IPS-11a (cell line): ENCODE data around the gene EWSR1.

Experiments
- H3K4me3 ChIP-seq: one replicate; pipeline ENCODE4 v1.5.1; 2013; ENCODE audit warnings: low read depth, low read length, control low read depth

The EWSR1 gene

DNA sequence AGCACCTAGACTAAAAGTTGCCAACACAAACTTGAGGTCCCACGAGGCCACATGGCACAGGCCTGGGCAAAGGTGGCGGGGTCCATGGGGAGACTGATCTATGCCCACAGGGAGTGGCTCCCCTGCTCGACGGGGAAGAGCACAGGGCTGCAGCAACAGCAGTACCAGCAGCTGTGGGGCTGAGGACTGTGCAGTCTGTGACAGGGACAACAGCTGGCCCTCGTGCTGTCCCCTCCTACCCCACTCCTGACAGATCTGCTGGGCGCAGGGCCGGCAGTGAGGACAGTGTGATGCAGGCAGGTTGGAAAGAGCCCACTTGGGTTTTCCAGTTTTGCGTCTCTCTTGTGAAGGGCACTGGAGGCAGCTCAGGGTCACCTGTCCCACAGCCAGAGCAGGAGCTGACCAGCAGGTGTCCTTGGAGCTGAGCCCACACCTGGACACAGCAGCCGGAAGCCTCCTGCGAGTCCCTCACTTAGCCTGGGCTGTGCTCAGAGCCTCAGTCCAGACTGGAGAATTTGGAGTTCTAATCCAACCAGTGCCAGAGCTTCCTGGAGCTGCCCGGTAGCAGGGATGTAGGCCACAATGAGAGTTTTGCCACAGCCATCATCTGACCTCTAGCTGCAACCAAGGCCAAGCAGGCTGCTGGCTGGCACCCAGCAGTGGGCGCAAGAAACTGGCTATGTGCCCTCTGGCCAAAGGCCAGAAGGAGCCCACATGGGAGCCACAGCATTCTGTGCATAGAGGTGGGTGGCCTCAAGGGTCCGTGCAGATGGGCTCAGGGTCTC, 34.8 kb downstream of the EWSR1 start:
- no peak overlapping the region for H3K4me3 ChIP-seq

GRCh38 chr22:29305836-29306174, 37.7 kb downstream of the EWSR1 start:
- H3K4me3 ChIP-seq: no peak overlapping the region

GRCh38 chr22:29306175-29306834, 38.2 kb downstream of the EWSR1 start, which contains the start of gene GAS2L1:
Gene GAS2L1 (plus strand): TSS chr22:29306650. CDS start chr22:29308106, 1,456 bp downstream.
- peak within 1 kb of the TSS; percentile 47 for H3K4me3 ChIP-seq

DNA sequence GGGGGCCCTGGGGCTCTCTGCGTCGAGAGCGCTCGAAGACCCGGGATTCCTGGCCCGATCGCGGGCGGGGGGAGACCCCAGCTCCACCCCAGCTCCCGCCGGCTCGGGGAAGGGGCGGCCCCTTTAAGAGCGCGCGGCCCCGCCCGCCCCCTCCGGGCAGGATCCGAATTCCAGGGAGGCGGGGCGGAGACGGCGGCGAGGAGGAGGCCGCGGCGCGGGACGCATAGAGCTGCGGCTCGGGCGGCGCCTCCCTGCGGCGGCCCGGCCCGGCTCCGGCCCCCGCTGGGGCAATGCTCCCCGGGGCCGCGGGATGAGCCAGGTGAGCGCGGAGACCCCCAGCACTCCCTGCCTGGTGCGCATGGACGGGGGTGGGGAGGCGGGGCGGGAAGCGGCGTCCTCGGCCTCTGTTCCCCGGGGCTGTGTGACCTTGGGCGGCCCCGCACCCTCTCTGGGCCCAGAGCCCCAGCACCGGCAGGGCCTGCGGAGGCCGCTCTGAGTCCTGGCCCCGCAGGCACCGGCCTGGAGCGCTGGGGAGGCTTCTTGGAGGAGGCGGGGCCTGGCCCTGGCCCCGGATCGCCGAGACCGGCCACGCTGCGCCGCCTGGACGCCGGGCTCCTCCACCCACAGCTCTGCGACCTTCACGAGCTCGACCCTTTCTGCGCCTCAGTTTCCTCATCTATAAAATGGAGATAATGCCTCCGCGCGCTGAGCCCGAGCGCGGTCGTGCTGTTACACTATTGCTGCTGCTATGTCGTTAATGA, 38.9 kb downstream of the EWSR1 start:
- peak overlapping the region; percentile 47 for H3K4me3 ChIP-seq

GRCh38 chr22:29307596-29308147, 39.6 kb downstream of the EWSR1 start:
- H3K4me3 ChIP-seq: peak overlapping the region; percentile 31

- no peak overlapping the region for H3K4me3 ChIP-seq
Observed at GRCh38 chr22:29308148-29308790, 40.2 kb downstream of the EWSR1 start.

GRCh38 chr22:29308791-29309262, 40.8 kb downstream of the EWSR1 start:
- no peak overlapping the region for H3K4me3 ChIP-seq

DNA sequence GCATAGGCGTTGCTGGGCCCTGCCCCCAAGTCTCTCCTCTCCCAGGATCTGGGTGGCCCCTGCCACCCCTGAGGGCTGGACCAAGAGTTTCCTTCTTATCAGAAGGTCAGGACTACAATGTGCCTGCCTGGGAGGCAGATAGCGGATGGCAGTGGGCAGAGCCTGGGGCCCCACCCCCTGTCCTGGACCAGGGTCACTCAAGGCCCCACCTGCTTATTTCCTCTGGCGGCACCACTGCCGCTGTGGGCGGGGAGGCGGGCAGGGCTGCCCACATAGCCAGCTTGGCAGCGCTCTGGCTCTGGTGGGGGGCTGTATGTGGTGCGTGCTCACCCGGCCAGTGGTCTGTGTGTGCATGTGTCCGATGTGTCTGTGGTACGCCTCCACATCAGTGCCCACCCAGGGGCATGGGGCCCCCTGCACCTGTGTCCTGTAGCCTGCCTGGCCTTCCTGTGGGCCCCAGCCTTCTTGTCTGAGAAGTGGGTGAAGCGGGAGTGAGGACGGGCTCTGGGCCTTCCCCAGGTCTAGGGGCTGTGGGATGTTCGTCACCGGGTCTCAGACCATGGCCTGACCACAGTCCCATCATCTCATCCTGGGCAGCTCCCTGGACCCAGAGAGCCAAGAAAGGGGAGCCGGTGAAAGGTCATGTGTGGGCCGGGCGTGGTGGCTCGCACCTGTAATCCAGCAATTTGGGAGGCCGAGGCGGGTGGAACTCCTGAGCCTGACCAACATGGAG, 41.4 kb downstream of the EWSR1 start:
- H3K4me3 ChIP-seq: no peak overlapping the region

GRCh38 chr22:29310065-29310862, 42.2 kb downstream of the EWSR1 start:
- H3K4me3 ChIP-seq: no peak overlapping the region

- H3K4me3 ChIP-seq: no peak overlapping the region
Observed at GRCh38 chr22:29310863-29311339, 42.8 kb downstream of the EWSR1 start.

DNA sequence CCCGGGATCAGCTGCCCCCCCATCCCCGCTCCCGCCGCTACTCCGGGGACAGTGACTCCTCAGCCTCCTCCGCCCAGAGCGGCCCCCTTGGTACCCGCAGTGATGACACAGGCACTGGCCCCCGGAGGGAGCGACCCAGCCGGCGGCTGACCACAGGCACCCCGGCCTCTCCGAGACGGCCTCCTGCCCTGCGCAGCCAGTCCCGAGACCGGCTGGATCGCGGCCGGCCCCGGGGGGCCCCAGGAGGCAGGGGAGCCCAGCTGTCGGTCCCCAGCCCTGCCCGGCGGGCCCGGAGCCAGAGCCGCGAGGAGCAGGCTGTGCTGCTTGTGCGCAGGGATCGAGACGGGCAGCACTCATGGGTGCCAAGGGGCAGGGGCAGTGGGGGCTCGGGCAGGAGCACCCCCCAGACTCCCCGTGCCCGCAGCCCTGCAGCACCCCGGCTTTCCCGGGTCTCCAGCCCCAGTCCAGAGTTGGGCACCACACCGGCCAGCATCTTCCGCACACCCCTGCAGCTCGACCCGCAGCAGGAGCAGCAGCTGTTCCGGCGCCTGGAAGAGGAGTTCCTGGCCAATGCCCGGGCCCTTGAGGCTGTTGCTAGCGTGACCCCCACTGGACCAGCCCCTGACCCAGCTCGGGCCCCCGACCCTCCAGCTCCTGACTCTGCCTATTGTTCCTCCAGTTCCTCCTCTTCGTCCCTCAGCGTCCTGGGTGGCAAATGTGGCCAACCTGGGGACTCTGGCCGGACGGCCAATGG, 43.6 kb downstream of the EWSR1 start:
- H3K4me3 ChIP-seq: no peak overlapping the region

DNA sequence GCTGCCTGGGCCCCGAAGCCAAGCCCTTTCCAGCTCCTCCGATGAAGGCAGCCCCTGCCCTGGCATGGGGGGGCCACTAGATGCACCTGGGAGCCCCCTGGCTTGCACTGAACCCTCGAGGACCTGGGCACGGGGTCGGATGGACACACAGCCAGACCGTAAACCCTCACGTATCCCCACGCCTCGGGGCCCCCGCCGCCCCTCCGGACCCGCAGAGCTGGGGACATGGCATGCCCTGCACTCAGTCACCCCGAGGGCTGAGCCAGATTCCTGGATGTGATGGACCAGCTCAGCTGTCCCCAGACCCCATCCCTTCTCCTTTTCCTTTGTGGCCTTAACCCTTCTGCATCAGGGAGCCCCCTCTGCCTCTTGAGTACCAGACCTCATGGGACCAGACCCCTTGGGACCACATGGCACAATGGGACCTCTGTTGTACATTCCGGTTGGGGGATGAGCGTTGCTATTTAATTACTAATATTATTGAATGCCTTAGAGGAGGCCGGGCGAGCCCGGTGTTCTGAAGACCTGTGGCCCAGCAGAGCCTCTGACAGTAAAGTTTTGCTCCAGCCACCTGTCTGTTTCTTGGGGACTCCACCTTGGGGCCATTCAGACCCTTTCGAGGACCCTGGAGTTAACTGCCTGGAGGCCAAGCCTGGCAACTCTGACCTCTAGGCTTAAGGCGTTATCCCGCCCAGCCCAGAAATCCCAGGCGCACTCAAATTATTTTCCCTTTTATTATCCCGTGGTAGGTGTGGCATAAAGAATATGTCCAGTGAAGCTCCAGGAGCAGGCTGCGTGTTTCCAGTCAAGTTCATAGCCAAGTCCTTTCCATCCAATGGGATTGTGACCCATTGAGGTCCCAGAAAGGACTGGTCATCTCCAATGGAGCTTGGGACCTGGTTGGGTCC, 44.4 kb downstream of the EWSR1 start:
- H3K4me3 ChIP-seq: no peak overlapping the region

DNA sequence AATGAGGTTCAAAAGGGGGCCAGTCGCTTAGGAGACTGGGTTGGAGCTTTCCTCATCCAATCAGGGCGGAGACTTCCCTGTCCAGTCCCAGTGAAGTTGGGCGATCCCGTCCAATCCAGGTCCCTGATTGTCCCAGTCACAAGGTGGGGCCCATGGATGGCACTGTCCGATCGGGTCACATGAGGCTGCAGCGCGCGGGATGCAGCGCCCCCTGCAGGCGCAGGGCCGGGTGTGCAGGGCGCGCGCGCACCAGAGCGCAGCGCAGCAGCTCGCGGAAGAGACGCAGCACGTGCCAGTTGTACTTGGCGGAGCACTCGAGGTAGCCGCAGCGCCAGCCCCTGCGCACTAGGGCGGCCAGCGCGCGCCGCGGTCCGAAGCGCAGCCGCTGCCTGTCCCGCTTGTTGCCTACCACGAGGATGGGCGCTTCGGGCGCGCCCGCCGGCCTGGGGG, 45.1 kb downstream of the EWSR1 start:
- H3K4me3 ChIP-seq: no peak overlapping the region

DNA sequence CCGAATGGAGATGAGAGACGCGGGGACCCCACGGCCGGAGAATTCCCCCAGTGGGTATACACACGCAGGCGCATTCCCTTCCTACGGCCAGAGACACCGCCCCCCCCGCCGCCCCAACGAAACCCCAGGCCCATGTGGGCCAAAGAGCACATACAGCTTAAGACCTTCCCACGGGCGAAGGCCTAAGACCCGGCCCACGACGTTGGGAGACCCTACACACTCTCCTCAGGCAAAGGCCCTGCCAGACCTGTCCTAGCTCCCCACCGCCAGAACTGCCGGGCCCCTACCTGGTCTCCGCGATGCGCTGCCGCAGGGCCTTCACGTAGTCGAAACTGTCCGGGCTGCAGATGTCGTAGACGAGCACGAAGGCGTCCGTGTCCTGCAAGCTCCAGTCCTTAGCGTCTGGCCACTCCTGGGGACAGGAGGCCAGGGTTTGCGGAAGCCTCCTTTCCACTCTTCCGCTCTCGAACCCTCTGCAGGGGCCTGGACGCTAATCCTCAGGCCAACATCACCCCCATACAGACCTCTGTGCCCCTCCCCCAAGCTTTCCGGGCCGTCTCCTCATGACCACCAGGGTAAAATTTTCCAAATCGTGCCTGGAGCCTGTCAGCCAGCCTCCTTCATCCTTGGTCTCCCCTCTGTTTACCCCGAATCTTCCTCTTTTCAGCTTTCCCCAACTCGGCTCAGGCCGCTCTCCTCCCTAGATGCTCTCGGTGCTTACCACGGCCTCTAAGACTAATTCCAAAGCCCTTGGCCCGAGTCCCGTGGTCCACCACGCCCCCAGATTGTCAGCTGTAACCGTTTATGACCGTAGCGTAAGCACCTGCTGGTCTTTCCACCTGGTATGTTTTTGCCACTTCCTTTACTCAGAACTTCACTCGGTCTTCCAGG, 45.8 kb downstream of the EWSR1 start:
- no peak overlapping the region for H3K4me3 ChIP-seq

- H3K4me3 ChIP-seq: peak overlapping the region; percentile 4
Observed at GRCh38 chr22:29314537-29315285, 46.6 kb downstream of the EWSR1 start.
